Memory B cell (primary cell): ENCODE measurements around the gene HOXB13.

Experiments
- ATAC-seq: fragments of 150-1000 bp; cut with Tn5 transposase; 2 replicates; pipeline ENCODE4 v1.10.0; 2021; ENCODE audit warnings: low read depth, mild to moderate bottlenecking, moderate library complexity
- DNase-seq, 2 donors: peaks; one replicate each; pipeline ENCODE4 v3.0.0; 2022; ENCODE audit warnings: low spot score in 2 of 2
- H3K27ac Mint-ChIP-seq: one replicate; pipeline ENCODE4 v1.8.0; 2022; ENCODE audit warnings: mild to moderate bottlenecking, moderate library complexity, mixed read lengths
- H3K27me3 Mint-ChIP-seq: one replicate; pipeline ENCODE4 v1.8.0; 2022; ENCODE audit warnings: mixed read lengths
- H3K36me3 Mint-ChIP-seq: one replicate; pipeline ENCODE4 v1.8.0; 2022; ENCODE audit warnings: mild to moderate bottlenecking, mixed read lengths
- H3K4me1 Mint-ChIP-seq: one replicate; pipeline ENCODE4 v1.8.0; 2022; ENCODE audit warnings: mixed read lengths
- H3K4me3 Mint-ChIP-seq: one replicate; pipeline ENCODE4 v1.8.0; 2022; ENCODE audit warnings: mild to moderate bottlenecking, moderate library complexity, mixed read lengths
- H3K9me3 Mint-ChIP-seq: one replicate; pipeline ENCODE4 v1.8.0; 2022; ENCODE audit warnings: mixed read lengths

Gene HOXB13

DNA sequence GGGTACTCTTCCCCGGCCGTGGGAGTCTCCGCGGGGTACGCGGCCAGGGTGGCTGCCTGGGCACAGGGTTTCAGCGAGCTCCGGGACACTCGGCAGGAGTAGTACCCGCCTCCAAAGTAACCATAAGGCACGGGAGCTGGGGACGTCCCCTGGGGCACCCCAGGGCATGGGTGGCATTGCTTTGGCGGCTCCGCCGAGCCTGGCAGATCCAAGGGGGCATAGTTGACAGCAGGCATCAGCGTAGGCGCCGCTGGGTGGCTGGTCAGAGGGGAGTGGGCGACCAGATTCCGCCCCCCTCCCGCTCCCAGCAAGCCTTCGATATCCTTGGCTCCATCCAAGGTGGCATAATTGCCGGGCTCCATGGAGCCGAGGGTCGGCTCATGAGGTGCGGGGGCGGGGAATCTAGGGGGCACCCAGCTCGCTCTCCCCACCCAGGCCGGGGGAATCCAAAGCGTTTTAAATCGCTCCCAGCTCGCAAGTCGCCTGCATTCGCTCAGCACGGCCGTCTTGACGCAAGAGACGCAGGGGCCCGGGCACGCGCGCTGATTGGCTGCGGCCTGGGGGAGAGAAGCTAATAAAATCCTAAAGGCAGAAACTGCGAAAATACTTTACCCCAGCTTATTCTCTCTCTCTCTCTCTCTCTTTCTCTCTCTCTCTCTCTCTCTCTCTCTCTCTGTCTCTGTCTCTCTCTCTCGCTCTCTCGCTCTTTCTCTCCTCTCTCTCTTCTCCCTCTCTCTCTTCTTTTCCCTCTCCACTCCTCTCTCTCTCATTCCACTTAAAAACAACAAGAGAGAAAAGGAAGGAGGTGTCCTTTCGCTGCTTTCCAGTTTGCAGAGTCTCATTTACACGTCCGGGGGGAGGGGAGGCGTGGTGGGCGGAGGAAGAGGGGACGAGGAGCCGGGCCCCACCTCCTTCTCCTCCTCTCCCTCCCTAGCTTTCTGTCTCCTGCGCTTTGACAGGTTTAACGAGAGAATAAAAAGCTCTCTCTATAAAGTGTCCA is at the start of gene HOXB13:
TSS of gene HOXB13 (minus strand) at position 519 of the 1,000 bp plus-strand sequence. CDS start at position 362, 157 bp downstream.
- no peak for ATAC-seq
- no peaks in the 10 kb centered on the region for H3K9me3 Mint-ChIP-seq
- H3K36me3 Mint-ChIP-seq = peaks cover under 1% of the 10 kb centered on the region
- no peak for DNase-seq
- H3K4me3 Mint-ChIP-seq = peak within 1 kb of the TSS; percentile 30
- H3K4me1 Mint-ChIP-seq = peaks cover 18% of the 10 kb centered on the region
- H3K27ac Mint-ChIP-seq = peak within 1 kb of the TSS; percentile 5
- H3K27me3 Mint-ChIP-seq = peaks cover 37% of the 10 kb centered on the region

GRCh38 chr17:48776602-48777001 is 48.1 kb upstream of the HOXB13 start:
- Mint-ChIP-seq H3K9me3 (peaks cover 6% of the 10 kb centered on the region), H3K27me3 (peaks cover 11% of the 10 kb centered on the region)
- no peak for ATAC-seq

DNA sequence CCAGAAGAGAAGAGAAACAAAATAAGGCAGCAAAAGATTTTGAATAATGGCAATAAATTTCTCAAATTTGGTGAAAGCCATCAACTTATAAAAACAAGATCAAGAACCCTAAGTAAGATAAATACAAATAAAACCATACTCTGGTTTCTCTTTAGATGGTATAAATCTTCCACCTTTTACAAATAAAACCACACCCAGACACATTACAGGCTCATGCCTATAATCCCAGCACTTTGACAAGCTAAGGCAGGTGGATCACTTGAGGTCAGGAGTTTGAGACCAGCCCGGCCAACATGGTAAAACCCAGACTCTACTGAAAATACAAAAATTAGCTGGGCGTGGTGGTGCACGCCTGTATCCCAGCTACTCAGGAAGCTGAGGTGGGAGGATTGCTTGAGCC is 44.7 kb upstream of the HOXB13 start:
- H3K27me3 Mint-ChIP-seq = peaks cover 16% of the 10 kb centered on the region
- ATAC-seq (no peak), DNase-seq (no peak)
- H3K9me3 Mint-ChIP-seq = peaks cover 2% of the 10 kb centered on the region
- no peak overlapping the region for H3K27ac Mint-ChIP-seq
- H3K4me3 Mint-ChIP-seq = no peak overlapping the region
- H3K36me3 Mint-ChIP-seq = no peaks in the 10 kb centered on the region
- no peaks in the 10 kb centered on the region for H3K4me1 Mint-ChIP-seq

More at GRCh38 chr17:48776602-48777001, 48.1 kb upstream of the HOXB13 start:
- H3K36me3 Mint-ChIP-seq = no peaks in the 10 kb centered on the region
- no peak for DNase-seq
- no peak overlapping the region for H3K4me3 Mint-ChIP-seq
- no peaks in the 10 kb centered on the region for H3K4me1 Mint-ChIP-seq
- H3K27ac Mint-ChIP-seq = no peak overlapping the region

DNA sequence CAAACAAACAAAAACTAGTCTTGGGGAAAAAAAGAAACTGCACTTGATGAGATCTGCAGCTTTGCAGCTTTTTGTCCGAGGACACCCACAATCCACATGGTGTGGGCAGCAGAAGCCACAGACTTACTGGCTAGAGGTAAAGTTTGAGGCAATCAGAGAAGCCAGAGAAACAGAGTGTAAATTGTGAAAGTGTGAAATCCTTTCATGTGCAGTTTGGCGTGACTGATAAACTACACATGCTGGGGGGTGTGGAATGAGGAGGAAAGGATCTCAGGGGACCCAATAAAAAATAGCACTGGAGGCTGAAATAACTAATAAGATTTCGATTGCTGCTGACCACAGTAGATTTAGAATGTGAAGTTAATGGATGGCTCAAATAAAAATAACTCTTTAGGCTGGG is 42.4 kb upstream of the HOXB13 start:
- no peak for ATAC-seq
- H3K27me3 Mint-ChIP-seq = peaks cover 14% of the 10 kb centered on the region

GRCh38 chr17:48769009-48769675 is 40.6 kb upstream of the HOXB13 start:
- Mint-ChIP-seq H3K4me1 (no peaks in the 10 kb centered on the region), H3K4me3 (no peak overlapping the region)

More for the DNA sequence above, 42.4 kb upstream of the HOXB13 start:
- H3K9me3 Mint-ChIP-seq = peaks cover 2% of the 10 kb centered on the region
- no peak overlapping the region for H3K27ac Mint-ChIP-seq
- H3K4me3 Mint-ChIP-seq = no peak overlapping the region
- no peaks in the 10 kb centered on the region for H3K36me3 Mint-ChIP-seq
- no peaks in the 10 kb centered on the region for H3K4me1 Mint-ChIP-seq
- no peak for DNase-seq

DNA sequence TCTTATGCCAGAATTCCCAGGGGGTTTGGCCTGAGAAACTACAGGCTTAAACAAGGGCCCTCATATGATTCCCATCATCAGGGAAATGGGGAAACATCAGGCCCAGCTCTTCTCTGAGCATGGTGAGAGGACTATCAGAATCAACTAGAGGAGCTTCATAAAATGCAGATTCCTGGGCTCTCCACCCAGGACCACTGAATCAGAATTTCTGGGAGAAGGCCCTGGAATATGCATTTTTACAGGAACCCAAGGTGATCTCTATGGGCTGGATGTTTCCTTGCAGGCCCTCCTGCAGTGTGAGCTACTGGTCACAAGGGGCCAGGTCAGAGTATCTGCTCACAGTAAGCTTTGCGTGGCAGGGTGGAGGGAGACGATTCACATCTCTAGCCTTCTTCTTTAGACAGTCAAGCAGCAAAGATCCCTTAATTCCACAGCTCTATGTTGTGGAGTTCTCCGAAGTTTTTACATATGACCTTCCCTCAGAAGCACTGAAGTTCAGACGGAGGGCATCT is 38.8 kb upstream of the HOXB13 start:
- Mint-ChIP-seq H3K27me3 (peaks cover 19% of the 10 kb centered on the region), H3K9me3 (no peaks in the 10 kb centered on the region), H3K27ac (no peak overlapping the region), H3K36me3 (no peaks in the 10 kb centered on the region), H3K4me3 (no peak overlapping the region), H3K4me1 (no peaks in the 10 kb centered on the region)
- no peak for DNase-seq
- ATAC-seq = no peak

More at GRCh38 chr17:48769009-48769675, 40.6 kb upstream of the HOXB13 start:
- H3K36me3 Mint-ChIP-seq = no peaks in the 10 kb centered on the region
- DNase-seq (no peak), ATAC-seq (no peak)
- H3K27me3 Mint-ChIP-seq = peaks cover 11% of the 10 kb centered on the region
- H3K27ac Mint-ChIP-seq = no peak overlapping the region
- no peaks in the 10 kb centered on the region for H3K9me3 Mint-ChIP-seq

DNA sequence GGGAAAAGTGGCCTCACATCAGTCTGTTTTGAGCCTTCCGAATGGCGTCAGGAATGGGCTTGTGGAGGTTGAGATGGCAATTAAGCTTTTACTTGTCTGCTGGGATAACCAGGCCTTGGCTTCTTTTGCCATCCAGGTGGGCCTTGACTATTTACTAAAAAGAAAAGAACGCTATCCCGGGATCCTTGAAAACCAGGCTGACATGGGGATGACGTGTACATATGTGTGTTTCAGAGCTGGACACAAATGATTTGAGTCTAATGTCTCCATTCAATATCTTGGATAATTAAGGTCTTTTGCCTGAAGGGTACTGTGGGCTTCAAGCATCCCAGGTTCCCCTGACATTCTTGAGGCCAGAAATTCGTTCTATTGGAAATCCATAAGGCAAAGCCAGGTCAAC is 32.6 kb upstream of the HOXB13 start:
- Mint-ChIP-seq H3K4me1 (peaks cover 5% of the 10 kb centered on the region), H3K4me3 (no peak overlapping the region), H3K27ac (no peak overlapping the region), H3K27me3 (peaks cover 32% of the 10 kb centered on the region), H3K36me3 (peaks cover 2% of the 10 kb centered on the region), H3K9me3 (no peaks in the 10 kb centered on the region)
- DNase-seq = no peak
- no peak for ATAC-seq

DNA sequence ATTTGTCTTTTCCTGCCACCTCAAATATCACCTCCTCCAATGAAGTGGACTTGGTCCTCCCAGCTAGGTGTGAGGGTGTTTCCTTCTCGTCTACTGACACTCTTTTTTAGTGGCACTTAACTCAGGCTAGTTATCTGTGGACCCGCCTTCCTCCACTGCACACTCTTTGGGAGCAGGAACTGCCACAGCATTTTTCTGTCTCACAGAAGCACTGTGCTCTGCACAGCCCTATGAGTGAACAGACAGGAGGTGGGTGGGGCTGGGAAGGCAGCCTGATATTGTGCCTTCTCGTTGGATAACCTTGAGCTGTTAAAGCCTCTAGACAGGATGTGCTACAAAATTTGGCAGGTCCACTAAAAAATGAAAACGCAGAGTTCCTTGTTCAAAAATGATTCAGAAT is 31.9 kb upstream of the HOXB13 start:
- Mint-ChIP-seq H3K4me1 (peaks cover 5% of the 10 kb centered on the region), H3K27me3 (peaks cover 35% of the 10 kb centered on the region), H3K4me3 (no peak overlapping the region), H3K27ac (no peak overlapping the region), H3K9me3 (no peaks in the 10 kb centered on the region), H3K36me3 (peaks cover 2% of the 10 kb centered on the region)
- DNase-seq (no peak), ATAC-seq (no peak)

GRCh38 chr17:48759288-48759687 is 30.7 kb upstream of the HOXB13 start:
- ATAC-seq = no peak
- Mint-ChIP-seq H3K27me3 (peaks cover 39% of the 10 kb centered on the region), H3K9me3 (no peaks in the 10 kb centered on the region)

DNA sequence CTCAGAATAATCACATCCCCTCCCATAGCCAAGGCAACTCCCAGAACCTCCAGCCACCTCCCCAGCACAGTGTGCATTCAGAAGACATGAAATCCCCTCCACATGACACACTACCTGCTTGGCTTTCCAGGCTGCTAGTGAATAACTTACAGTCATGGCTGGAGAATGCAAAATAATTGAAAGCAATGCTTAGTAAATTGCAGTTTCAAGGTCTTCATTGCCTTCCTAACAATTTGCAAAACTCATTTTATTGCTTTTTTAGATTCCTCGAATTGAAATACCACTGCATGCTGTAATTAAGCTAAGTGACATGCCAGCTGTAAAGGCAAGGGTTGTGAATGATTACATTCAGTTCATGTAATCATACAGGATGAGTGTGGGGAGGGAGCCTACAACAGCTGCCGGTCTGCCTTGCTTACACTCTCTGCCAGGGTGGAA is 29.0 kb upstream of the HOXB13 start:
- Mint-ChIP-seq H3K27ac (no peak overlapping the region), H3K9me3 (no peaks in the 10 kb centered on the region), H3K4me1 (peaks cover 11% of the 10 kb centered on the region), H3K36me3 (peaks cover 2% of the 10 kb centered on the region), H3K27me3 (peaks cover 40% of the 10 kb centered on the region), H3K4me3 (no peak overlapping the region)
- ATAC-seq (no peak), DNase-seq (no peak)

More at GRCh38 chr17:48759288-48759687, 30.7 kb upstream of the HOXB13 start:
- peaks cover 2% of the 10 kb centered on the region for H3K36me3 Mint-ChIP-seq
- H3K4me3 Mint-ChIP-seq = no peak overlapping the region
- DNase-seq = no peak
- no peak overlapping the region for H3K27ac Mint-ChIP-seq
- H3K4me1 Mint-ChIP-seq = peaks cover 5% of the 10 kb centered on the region

DNA sequence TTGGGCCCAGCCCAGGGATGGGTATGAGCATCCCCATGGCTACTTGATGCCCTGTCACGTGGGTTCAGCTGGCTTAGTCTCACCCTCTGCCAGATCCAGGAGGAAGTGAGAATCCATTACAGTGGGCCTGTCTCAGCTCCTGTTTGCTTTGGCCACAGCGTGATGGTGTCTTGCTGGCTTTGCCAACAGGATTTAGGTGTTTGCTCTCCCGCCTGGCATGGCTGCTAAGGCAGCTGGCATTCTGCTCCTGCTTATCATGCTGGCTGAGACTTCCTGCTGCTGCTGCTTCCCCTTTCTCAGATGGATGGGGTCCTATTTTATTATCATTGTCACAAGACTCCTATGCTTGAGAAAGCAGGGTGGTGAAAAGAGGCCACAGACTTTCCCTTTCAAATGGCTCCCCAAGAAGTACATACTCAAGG is 28.3 kb upstream of the HOXB13 start:
- Mint-ChIP-seq H3K9me3 (no peaks in the 10 kb centered on the region), H3K4me3 (no peak overlapping the region), H3K36me3 (peaks cover 2% of the 10 kb centered on the region), H3K27me3 (peaks cover 39% of the 10 kb centered on the region), H3K4me1 (peaks cover 11% of the 10 kb centered on the region), H3K27ac (no peak overlapping the region)
- ATAC-seq = no peak
- no peak for DNase-seq

DNA sequence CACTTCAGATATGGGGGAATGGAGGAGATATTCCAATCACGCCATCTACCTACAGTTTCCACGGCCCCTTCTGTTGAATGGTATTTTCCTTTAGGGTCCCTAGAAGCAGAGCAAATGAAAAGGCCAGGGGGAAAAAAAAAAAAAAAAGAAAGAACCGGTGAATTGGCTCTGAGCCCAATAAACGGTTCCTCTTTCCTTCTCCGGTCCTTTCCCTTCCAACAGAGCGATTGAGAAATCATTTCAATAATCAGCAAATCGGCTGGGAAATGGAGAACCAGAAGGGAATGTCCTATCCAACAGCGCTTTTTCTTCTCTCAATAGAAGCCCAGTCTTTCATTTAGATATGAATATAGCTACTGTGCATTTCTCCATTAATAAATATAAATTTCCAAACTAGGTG is 26.8 kb upstream of the HOXB13 start:
- ATAC-seq (no peak), DNase-seq (no peak)
- peaks cover 47% of the 10 kb centered on the region for H3K27me3 Mint-ChIP-seq
- no peak overlapping the region for H3K4me3 Mint-ChIP-seq
- peaks cover 11% of the 10 kb centered on the region for H3K4me1 Mint-ChIP-seq
- H3K36me3 Mint-ChIP-seq = peaks cover 1% of the 10 kb centered on the region
- no peaks in the 10 kb centered on the region for H3K9me3 Mint-ChIP-seq
- no peak overlapping the region for H3K27ac Mint-ChIP-seq

- H3K4me3 Mint-ChIP-seq = no peak overlapping the region
- peaks cover 47% of the 10 kb centered on the region for H3K27me3 Mint-ChIP-seq
- H3K4me1 Mint-ChIP-seq = peaks cover 11% of the 10 kb centered on the region
- no peak for DNase-seq
- no peaks in the 10 kb centered on the region for H3K36me3 Mint-ChIP-seq
- ATAC-seq = no peak
- no peaks in the 10 kb centered on the region for H3K9me3 Mint-ChIP-seq
- H3K27ac Mint-ChIP-seq = no peak overlapping the region
Measured at GRCh38 chr17:48754500-48755261, 26.1 kb upstream of the HOXB13 start.
